WTC11 (cell line): ENCODE measurements around the gene KLRB1.

Experiments
- CBFB ChIP-seq: sonication (generic); formaldehyde crosslinking; IDR thresholded peaks from 2 replicates; pipeline ENCODE4 v1.8.1; 2022; ENCODE audit warnings: mild to moderate bottlenecking, low read depth, missing genetic modification reagents
- ETV6 ChIP-seq: sonication (generic); formaldehyde crosslinking; IDR thresholded peaks from 2 replicates; pipeline ENCODE4 v1.8.1; 2022; ENCODE audit warnings: mild to moderate bottlenecking, missing genetic modification reagents
- FOXK1 ChIP-seq: sonication (generic); formaldehyde crosslinking; IDR thresholded peaks from 2 replicates; pipeline ENCODE4 v1.8.0; 2022; ENCODE audit warnings: mild to moderate bottlenecking, moderate library complexity, missing genetic modification reagents
- JAZF1 ChIP-seq: fragments of 250-450 bp; sonication (Bioruptor Pico); IDR thresholded peaks from 2 replicates; pipeline ENCODE4 v1.9.0; 2021; ENCODE audit warnings: moderate library complexity, mild to moderate bottlenecking, inconsistent platforms
- SMAD4 ChIP-seq: sonication (generic); formaldehyde crosslinking; IDR thresholded peaks from 2 replicates; pipeline ENCODE4 v1.8.0; 2022; ENCODE audit warnings: mild to moderate bottlenecking, missing genetic modification reagents
- TEAD1 ChIP-seq: sonication (generic); formaldehyde crosslinking; IDR thresholded peaks from 2 replicates; pipeline ENCODE4 v1.8.0; 2022; ENCODE audit warnings: mild to moderate bottlenecking, missing genetic modification reagents
- ZNF671 ChIP-seq: fragments of 250-450 bp; sonication (Bioruptor Pico); IDR thresholded peaks from 2 replicates; pipeline ENCODE4 v1.8.0; 2021; ENCODE audit warnings: mild to moderate bottlenecking
- TF ChIP-seq, protein P1 (sequence below): fragments of 200-600 bp; IDR thresholded peaks from 2 replicates; pipeline ENCODE4 v1.8.0; 2022; ENCODE audit warnings: antibody characterized with exemption
- TF ChIP-seq, protein P2 (sequence below): sonication (generic); formaldehyde crosslinking; IDR thresholded peaks from 2 replicates; pipeline ENCODE4 v1.8.1; 2022; ENCODE audit warnings: mild to moderate bottlenecking, moderate library complexity, missing genetic modification reagents

- TF ChIP-seq, protein P1, sequence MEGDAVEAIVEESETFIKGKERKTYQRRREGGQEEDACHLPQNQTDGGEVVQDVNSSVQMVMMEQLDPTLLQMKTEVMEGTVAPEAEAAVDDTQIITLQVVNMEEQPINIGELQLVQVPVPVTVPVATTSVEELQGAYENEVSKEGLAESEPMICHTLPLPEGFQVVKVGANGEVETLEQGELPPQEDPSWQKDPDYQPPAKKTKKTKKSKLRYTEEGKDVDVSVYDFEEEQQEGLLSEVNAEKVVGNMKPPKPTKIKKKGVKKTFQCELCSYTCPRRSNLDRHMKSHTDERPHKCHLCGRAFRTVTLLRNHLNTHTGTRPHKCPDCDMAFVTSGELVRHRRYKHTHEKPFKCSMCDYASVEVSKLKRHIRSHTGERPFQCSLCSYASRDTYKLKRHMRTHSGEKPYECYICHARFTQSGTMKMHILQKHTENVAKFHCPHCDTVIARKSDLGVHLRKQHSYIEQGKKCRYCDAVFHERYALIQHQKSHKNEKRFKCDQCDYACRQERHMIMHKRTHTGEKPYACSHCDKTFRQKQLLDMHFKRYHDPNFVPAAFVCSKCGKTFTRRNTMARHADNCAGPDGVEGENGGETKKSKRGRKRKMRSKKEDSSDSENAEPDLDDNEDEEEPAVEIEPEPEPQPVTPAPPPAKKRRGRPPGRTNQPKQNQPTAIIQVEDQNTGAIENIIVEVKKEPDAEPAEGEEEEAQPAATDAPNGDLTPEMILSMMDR: peak; percentile 59
- TF ChIP-seq JAZF1 (no peak), ETV6 (CRISPR knock-in tag) (no peak), FOXK1 (CRISPR knock-in tag) (no peak), CBFB (CRISPR knock-in tag) (no peak), SMAD4 (CRISPR knock-in tag) (no peak), TEAD1 (no peak), ZNF671 (CRISPR knock-in tag) (no peak)
- TF ChIP-seq, protein P2, sequence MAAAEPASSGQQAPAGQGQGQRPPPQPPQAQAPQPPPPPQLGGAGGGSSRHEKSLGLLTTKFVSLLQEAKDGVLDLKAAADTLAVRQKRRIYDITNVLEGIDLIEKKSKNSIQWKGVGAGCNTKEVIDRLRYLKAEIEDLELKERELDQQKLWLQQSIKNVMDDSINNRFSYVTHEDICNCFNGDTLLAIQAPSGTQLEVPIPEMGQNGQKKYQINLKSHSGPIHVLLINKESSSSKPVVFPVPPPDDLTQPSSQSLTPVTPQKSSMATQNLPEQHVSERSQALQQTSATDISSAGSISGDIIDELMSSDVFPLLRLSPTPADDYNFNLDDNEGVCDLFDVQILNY (CRISPR knock-in tag): no peak
These were observed 26.6 kb upstream of the KLRB1 start for GRCh38 chr12:9634177-9634803.
